ENCODE measurements around the gene PPFIA1. TPM values are rescaled to one million over a fixed set of nuclear protein-coding genes. Genes with fewer than 3 reads are reported as not detected.

The PPFIA1 gene
- total RNA-seq, 1 experiment from 2014 or later = 63.4 TPM

GRCh38 chr11:70378506-70379134 lies 108.1 kb downstream of the PPFIA1 start:
- Histone ChIP-seq H2AK5ac (ENCODE audit: insufficient read length, low read length) (no peak overlapping the region), H3K4me1 (ENCODE audit: insufficient read depth, low read length) (peaks cover 6% of the 10 kb centered on the region; the same call in 1 of the 2 replicates), H4K5ac (ENCODE audit: insufficient read length, low read depth, low read length) (no peak overlapping the region), H3T11ph (ENCODE audit: low read length) (no peak overlapping the region), H3K27ac (ENCODE audit: insufficient read length, low read depth, low read length) (no peak overlapping the region), H3K56ac (ENCODE audit: insufficient read length, low read depth, low read length) (no peak overlapping the region), H2BK20ac (ENCODE audit: low read depth, low read length, poor library complexity, severe bottlenecking) (no peak overlapping the region), H3K18ac (ENCODE audit: insufficient read length, low read depth, low read length) (no peak overlapping the region), H4K91ac (ENCODE audit: insufficient read length, low read depth, low read length) (no peak overlapping the region), H3K79me1 (ENCODE audit: insufficient read depth, low read depth, low read length, poor library complexity, severe bottlenecking) (no peaks in the 10 kb centered on the region), H3K9me3 (ENCODE audit: control insufficient read depth, low read depth, low read length) (no peaks in the 10 kb centered on the region), H3K4me2 (ENCODE audit: insufficient read depth, insufficient read length, low read length) (no peak overlapping the region), H2BK12ac (ENCODE audit: insufficient read length, low read depth, low read length) (no peak overlapping the region), H3K23ac (ENCODE audit: insufficient read length, low read depth, low read length) (no peak overlapping the region), H3K23me2 (ENCODE audit: insufficient read length, low read depth, low read length, poor library complexity, severe bottlenecking) (no peaks in the 10 kb centered on the region), H3K79me2 (ENCODE audit: insufficient read depth, low read length) (no peaks in the 10 kb centered on the region), H2BK15ac (ENCODE audit: low read depth, low read length) (no peak overlapping the region), H3K14ac (ENCODE audit: insufficient read depth, low read length) (no peak overlapping the region), H3K4ac (ENCODE audit: low read depth, low read length) (no peak overlapping the region), H3K9ac (ENCODE audit: extremely low read depth, insufficient read length, low read length) (no peak overlapping the region), H3K27me3 (ENCODE audit: insufficient read depth, low read length) (no peaks in the 10 kb centered on the region), H2BK5ac (ENCODE audit: insufficient read length, low read length) (no peak overlapping the region), H2BK120ac (ENCODE audit: low read depth, low read length, poor library complexity, severe bottlenecking) (no peak overlapping the region), H4K8ac (replicated peaks; ENCODE audit: insufficient read length, low read depth, low read length) (no peak overlapping the region), H4K20me1 (ENCODE audit: control insufficient read depth, insufficient read depth, insufficient read length) (no peaks in the 10 kb centered on the region), H2AFZ (ENCODE audit: low read length) (no peak overlapping the region)
- peaks cover 15 to 16% of the 10 kb centered on the region in 2 experiments for H3K4me1 Mint-ChIP-seq
- TF ChIP-seq, protein P1, sequence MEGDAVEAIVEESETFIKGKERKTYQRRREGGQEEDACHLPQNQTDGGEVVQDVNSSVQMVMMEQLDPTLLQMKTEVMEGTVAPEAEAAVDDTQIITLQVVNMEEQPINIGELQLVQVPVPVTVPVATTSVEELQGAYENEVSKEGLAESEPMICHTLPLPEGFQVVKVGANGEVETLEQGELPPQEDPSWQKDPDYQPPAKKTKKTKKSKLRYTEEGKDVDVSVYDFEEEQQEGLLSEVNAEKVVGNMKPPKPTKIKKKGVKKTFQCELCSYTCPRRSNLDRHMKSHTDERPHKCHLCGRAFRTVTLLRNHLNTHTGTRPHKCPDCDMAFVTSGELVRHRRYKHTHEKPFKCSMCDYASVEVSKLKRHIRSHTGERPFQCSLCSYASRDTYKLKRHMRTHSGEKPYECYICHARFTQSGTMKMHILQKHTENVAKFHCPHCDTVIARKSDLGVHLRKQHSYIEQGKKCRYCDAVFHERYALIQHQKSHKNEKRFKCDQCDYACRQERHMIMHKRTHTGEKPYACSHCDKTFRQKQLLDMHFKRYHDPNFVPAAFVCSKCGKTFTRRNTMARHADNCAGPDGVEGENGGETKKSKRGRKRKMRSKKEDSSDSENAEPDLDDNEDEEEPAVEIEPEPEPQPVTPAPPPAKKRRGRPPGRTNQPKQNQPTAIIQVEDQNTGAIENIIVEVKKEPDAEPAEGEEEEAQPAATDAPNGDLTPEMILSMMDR (conservative IDR thresholded peaks at IDR 0.05) = peak; percentile 54
- H3K27ac Mint-ChIP-seq = peak overlapping the region in 2 of 3 experiments; percentile 6 to 53; a peak in 2 of 7 replicates
- no peaks in the 10 kb centered on the region for H3K27me3 Mint-ChIP-seq (ENCODE audit: low read depth)
- no peaks in the 10 kb centered on the region for H3K9me3 Mint-ChIP-seq
- DNase-seq = no peak
- WGBS (ENCODE audit: extremely low coverage, insufficient read length, low lambda C conversion rate) = no CpG with 5 or more reads among the region's 9 CpGs
- H3K36me3 Mint-ChIP-seq (ENCODE audit: insufficient read depth in 1 of 3, low read depth in 3 of 3) = peaks cover 25 to 81% (median 32%) of the 10 kb centered on the region in 3 experiments; a peak in 6 of 7 replicates
- H3K4me3 Mint-ChIP-seq = no peak overlapping the region

Measured in H9 (cell line).